Muscle layer of duodenum (tissue), 2 donors: Measurements from ENCODE around the gene ZNF729.

Experiments used
- H3K27ac ChIP-seq: one replicate; pipeline ENCODE4 v1.7.0; 2013; ENCODE audit warnings: mild to moderate bottlenecking, low read length
- H3K27me3 ChIP-seq: one replicate; pipeline ENCODE4 v1.7.0; 2013; ENCODE audit warnings: low read depth, mild to moderate bottlenecking, control low read depth, low read length
- H3K36me3 ChIP-seq, 2 donors: one replicate each; pipeline ENCODE4 v1.7.0; 2013; ENCODE audit warnings: low read length in 2 of 2, control low read depth in 1 of 2, mild to moderate bottlenecking in 1 of 2; ENCODE audit not compliant: insufficient read depth in 2 of 2, control insufficient read depth in 1 of 2
- H3K4me1 ChIP-seq, 2 donors: one replicate each; pipeline ENCODE4 v1.7.0; 2013; ENCODE audit warnings: low read length in 2 of 2, mild to moderate bottlenecking in 2 of 2, control low read depth in 1 of 2, moderate library complexity in 1 of 2; ENCODE audit not compliant: insufficient read depth in 2 of 2, control insufficient read depth in 1 of 2
- H3K4me3 ChIP-seq, 2 donors: one replicate each; pipeline ENCODE4 v1.7.0; 2013; ENCODE audit warnings: low read length in 2 of 2, low read depth in 1 of 2, mild to moderate bottlenecking in 1 of 2
- H3K9me3 ChIP-seq, 2 donors: one replicate each; pipeline ENCODE4 v1.7.0; 2013; ENCODE audit warnings: low read length in 2 of 2, control low read depth in 1 of 2, mild to moderate bottlenecking in 1 of 2; ENCODE audit not compliant: control insufficient read depth in 1 of 2
- donor health status: healthy.

Gene ZNF729

DNA sequence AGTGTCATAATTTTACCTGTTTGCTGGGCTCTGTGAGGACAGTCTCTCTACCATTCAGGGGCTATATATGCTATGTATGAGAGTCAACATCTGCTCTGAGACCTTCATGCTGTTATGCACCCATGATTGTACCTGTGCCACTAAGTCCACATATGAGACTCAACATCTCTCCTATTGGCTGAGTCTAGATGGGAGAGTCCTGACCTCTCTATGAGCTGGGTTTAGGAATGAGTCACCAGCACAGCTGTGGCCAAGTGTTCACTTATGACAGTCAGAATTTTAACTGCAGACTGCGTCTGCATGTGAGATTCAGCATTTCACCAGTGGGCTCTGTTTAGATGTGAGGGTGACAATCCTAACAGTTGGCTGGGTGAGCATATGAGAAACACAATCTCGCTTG, 49.5 kb downstream of the ZNF729 start:
- Histone ChIP-seq H3K4me3 (no peak overlapping the region), H3K9me3 (peaks cover 0 to 2% of the 10 kb centered on the region in 2 donors), H3K36me3 (no peaks in the 10 kb centered on the region), H3K27me3 (no peaks in the 10 kb centered on the region), H3K27ac (no peak overlapping the region), H3K4me1 (no peaks in the 10 kb centered on the region)

DNA sequence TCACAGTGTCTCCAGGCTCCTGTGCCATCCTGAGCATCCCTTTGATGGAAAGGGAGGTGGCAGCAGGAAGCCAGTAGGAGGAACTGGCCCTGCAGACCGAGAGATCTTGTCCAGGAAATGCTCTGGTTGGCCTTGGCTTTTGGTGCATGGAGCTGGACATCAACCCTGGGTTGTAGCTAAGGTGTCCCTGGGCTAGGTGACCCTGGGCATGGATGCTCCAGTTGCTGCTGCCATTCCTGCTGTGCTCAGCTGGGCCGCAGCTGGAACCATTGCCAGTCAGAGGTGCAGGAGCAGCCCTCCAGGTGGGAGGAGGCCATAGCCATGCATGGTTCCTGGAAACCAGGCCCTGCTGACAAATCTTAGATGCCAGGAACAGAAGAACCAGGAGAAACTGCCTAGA, 68.4 kb downstream of the ZNF729 start:
- H3K9me3 ChIP-seq, result no peaks in the 10 kb centered on the region

More for the DNA sequence above, 68.4 kb downstream of the ZNF729 start:
- Histone ChIP-seq H3K4me3 (no peak overlapping the region), H3K27me3 (no peaks in the 10 kb centered on the region), H3K27ac (no peak overlapping the region), H3K4me1 (no peaks in the 10 kb centered on the region), H3K36me3 (no peaks in the 10 kb centered on the region)
